HG02588 (cell line): Measurements from ENCODE around the gene GALK1.

ENCODE experiments used
- ATAC-seq: cut with Tn5 transposase; IDR thresholded peaks from one replicate; pipeline ENCODE4 v1.9.1; 2021; ENCODE audit warnings: mild to moderate bottlenecking, moderate library complexity; ENCODE audit not compliant: unreplicated experiment

GALK1 gene

GRCh38 chr17:75751676-75752404 lies 13.2 kb downstream of the GALK1 start:
- ATAC-seq = no peak

- ATAC-seq = no peak
Measured at GRCh38 chr17:75750661-75751423, 14.2 kb downstream of the GALK1 start.

GRCh38 chr17:75749545-75750389 lies 15.2 kb downstream of the GALK1 start:
- no peak for ATAC-seq

GRCh38 chr17:75748706-75749105 lies 16.3 kb downstream of the GALK1 start:
- ATAC-seq = no peak

- ATAC-seq = no peak
Measured at GRCh38 chr17:75743625-75744206, 21.3 kb downstream of the GALK1 start.

GRCh38 chr17:75742337-75742736 lies 22.7 kb downstream of the GALK1 start:
- ATAC-seq = no peak

- no peak for ATAC-seq
Measured at GRCh38 chr17:75740631-75741077, 24.3 kb downstream of the GALK1 start.

GRCh38 chr17:75740215-75740614 lies 24.8 kb downstream of the GALK1 start:
- no peak for ATAC-seq

- no peak for ATAC-seq
Measured at GRCh38 chr17:75739801-75740200, 25.2 kb downstream of the GALK1 start.

- ATAC-seq = no peak
Measured at GRCh38 chr17:75739174-75739573, 25.8 kb downstream of the GALK1 start.

GRCh38 chr17:75738218-75738802 lies 26.7 kb downstream of the GALK1 start:
- ATAC-seq = no peak

- no peak for ATAC-seq
Measured at GRCh38 chr17:75737133-75737962, 27.6 kb downstream of the GALK1 start.

- no peak for ATAC-seq
Measured at GRCh38 chr17:75736173-75736835, 28.7 kb downstream of the GALK1 start.

- ATAC-seq = no peak
Measured at GRCh38 chr17:75734674-75735294, 30.2 kb downstream of the GALK1 start.

GRCh38 chr17:75733471-75733870 lies 31.5 kb downstream of the GALK1 start:
- ATAC-seq = no peak

GRCh38 chr17:75731716-75732498 lies 33.1 kb downstream of the GALK1 start:
- no peak for ATAC-seq

GRCh38 chr17:75731086-75731715 lies 33.8 kb downstream of the GALK1 start:
- no peak for ATAC-seq

- ATAC-seq = no peak
Measured at GRCh38 chr17:75730065-75730464, 34.9 kb downstream of the GALK1 start.
